Testis (tissue), 3 donors: Measurements from ENCODE around the gene WDR48. TPM values are rescaled to one million over a fixed set of nuclear protein-coding genes. Genes with fewer than 3 reads are reported as not detected.

Experiments used
- DNase-seq: peaks from one replicate; pipeline ENCODE4 v3.0.0-alpha.2; 2019
- H3K27ac ChIP-seq, 2 donors: fragments of 200-600 bp; sonication (generic); one replicate each; pipeline ENCODE4 v1.5.1; 2019
- H3K27me3 ChIP-seq: fragments of 200-600 bp; sonication (generic); one replicate; pipeline ENCODE4 v1.5.1; 2019
- H3K36me3 ChIP-seq: fragments of 200-600 bp; sonication (generic); one replicate; pipeline ENCODE4 v1.5.1; 2017; ENCODE audit warnings: low read depth; ENCODE audit errors: missing control alignments
- H3K4me1 ChIP-seq: fragments of 200-600 bp; sonication (generic); one replicate; pipeline ENCODE4 v1.5.1; 2019
- H3K4me3 ChIP-seq, 2 donors: fragments of 200-600 bp; sonication (generic); one replicate each; pipeline ENCODE4 v1.5.1; 2017 to 2019
- H3K9me3 ChIP-seq: fragments of 200-600 bp; sonication (generic); one replicate; pipeline ENCODE4 v1.5.1; 2017
- CTCF ChIP-seq, 3 experiments: fragments of 450-650 bp in 2 of 3; fragments of 200-600 bp in 1 of 3; sonication (generic) in 1 of 3; IDR thresholded peaks; one replicate each; pipeline ENCODE4 v1.5.1; 2016 to 2019; ENCODE audit warnings: antibody characterized with exemption in 3 of 3, mild to moderate bottlenecking in 2 of 3, moderate library complexity in 1 of 3
- POLR2A ChIP-seq: fragments of 450-650 bp; IDR thresholded peaks from one replicate; pipeline ENCODE4 v1.6.1; 2017; ENCODE audit warnings: antibody characterized with exemption, mild to moderate bottlenecking, moderate library complexity
- WGBS, 2 donors: methylation state at CpG; one replicate each; pipeline ENCODE4 v1.1.5; 2018; 5-methylcytosine and 5-hydroxymethylcytosine counted together
- intact Hi-C: fragments of 100-400 bp; cut with DNase I; formaldehyde crosslinking; loops from one replicate; pipeline ENCODE4 v1.15.1; 2023; ENCODE audit warnings: low total_unique reads
- polyA plus RNA-seq: library from polyadenylated mRNA; stranded (reverse); fragments of 350-450 nt; fragmentation: Illumina TruSeq; extraction: RNeasy Lipid Tissue Mini Kit (QIAGEN cat#74804); gene quantifications from one replicate; pipeline ENCODE4 v1.2.3, GENCODE V29; 2014; ENCODE audit warnings: low read depth, low replicate concordance; ENCODE audit not compliant: insufficient read depth
- total RNA-seq, 2 donors: library from RNA; depleted of rRNA; stranded (reverse); fragments of >200 nt; gene quantifications; one replicate each; pipeline ENCODE4 v1.2.3, GENCODE V29; 2016

The WDR48 gene
- total and polyA plus RNA-seq, 3 donors from 2014 or later, result 67.8 to 130 (median 74.1) TPM

DNA sequence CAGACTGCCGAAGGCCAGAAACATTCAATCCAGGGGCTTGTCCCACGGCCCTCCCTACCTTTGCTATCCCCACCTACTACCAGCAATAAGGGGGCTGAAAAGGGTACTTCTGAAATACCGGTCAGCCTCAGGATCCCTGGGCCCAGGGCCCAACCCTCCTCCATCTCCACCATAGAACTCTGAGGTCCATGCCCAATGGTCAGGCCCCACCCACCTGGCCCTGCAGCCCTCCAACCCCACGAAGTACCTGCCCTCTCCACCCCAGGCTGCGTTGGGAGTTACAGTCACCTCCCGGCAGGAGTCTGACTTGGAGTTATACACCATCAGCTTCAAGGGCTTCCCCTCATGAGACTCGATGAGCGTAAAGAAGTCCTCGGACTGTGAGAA is 48.7 kb downstream of the WDR48 start:
- Histone ChIP-seq H3K27me3 (no peaks in the 10 kb centered on the region), H3K4me3 (no peak overlapping the region), H3K36me3 (no peaks in the 10 kb centered on the region), H3K9me3 (no peaks in the 10 kb centered on the region), H3K4me1 (peaks cover 34% of the 10 kb centered on the region), H3K27ac (no peak overlapping the region)
- 91 to 93% methylated on average over 8 to 9 of the region's 9 CpGs for WGBS, 2 donors
- TF ChIP-seq POLR2A (no peak), CTCF (IDR thresholded peaks at IDR 0.05) (no peak)
- no peak for DNase-seq
- intact Hi-C loops, result no loop called here

- Histone ChIP-seq H3K4me1 (peaks cover 31% of the 10 kb centered on the region), H3K36me3 (no peaks in the 10 kb centered on the region), H3K27me3 (no peaks in the 10 kb centered on the region), H3K4me3 (no peak overlapping the region), H3K27ac (no peak overlapping the region), H3K9me3 (no peaks in the 10 kb centered on the region)
- WGBS, 2 donors, result 91 to 95% methylated on average over 5 of the region's 5 CpGs
- intact Hi-C loops, result no loop called here
- TF ChIP-seq CTCF (IDR thresholded peaks at IDR 0.05) (peak in 2 of 3 experiments; percentile 10 to 36), POLR2A (no peak)
- no peak for DNase-seq
Measured at GRCh38 chr3:39101022-39101689, 49.3 kb downstream of the WDR48 start.

- no peak for TF ChIP-seq POLR2A
- TF ChIP-seq CTCF (IDR thresholded peaks at IDR 0.05), result no peak
- H3K36me3 ChIP-seq, result no peaks in the 10 kb centered on the region
- no peaks in the 10 kb centered on the region for H3K9me3 ChIP-seq
- WGBS, 2 donors, result 91 to 96% methylated on average over 8 of the region's 8 CpGs
- no peak overlapping the region for H3K4me3 ChIP-seq
- DNase-seq, result no peak
- no peak overlapping the region for H3K27ac ChIP-seq
- intact Hi-C loops, result no loop called here
- H3K27me3 ChIP-seq, result no peaks in the 10 kb centered on the region
- peaks cover 19% of the 10 kb centered on the region for H3K4me1 ChIP-seq
Measured at GRCh38 chr3:39102504-39103323, 50.9 kb downstream of the WDR48 start.

- Histone ChIP-seq H3K4me3 (no peak overlapping the region), H3K4me1 (peaks cover 23% of the 10 kb centered on the region), H3K27me3 (no peaks in the 10 kb centered on the region), H3K9me3 (no peaks in the 10 kb centered on the region), H3K27ac (no peak overlapping the region), H3K36me3 (no peaks in the 10 kb centered on the region)
- DNase-seq, result no peak
- intact Hi-C loops, result no loop called here
- 63 to 78% methylated on average over 4 of the region's 4 CpGs for WGBS, 2 donors
- TF ChIP-seq POLR2A (no peak), CTCF (IDR thresholded peaks at IDR 0.05) (no peak)
Measured at GRCh38 chr3:39103324-39103693, 51.5 kb downstream of the WDR48 start.
